ENCODE measurements around the gene TMEM131L.

DNA sequence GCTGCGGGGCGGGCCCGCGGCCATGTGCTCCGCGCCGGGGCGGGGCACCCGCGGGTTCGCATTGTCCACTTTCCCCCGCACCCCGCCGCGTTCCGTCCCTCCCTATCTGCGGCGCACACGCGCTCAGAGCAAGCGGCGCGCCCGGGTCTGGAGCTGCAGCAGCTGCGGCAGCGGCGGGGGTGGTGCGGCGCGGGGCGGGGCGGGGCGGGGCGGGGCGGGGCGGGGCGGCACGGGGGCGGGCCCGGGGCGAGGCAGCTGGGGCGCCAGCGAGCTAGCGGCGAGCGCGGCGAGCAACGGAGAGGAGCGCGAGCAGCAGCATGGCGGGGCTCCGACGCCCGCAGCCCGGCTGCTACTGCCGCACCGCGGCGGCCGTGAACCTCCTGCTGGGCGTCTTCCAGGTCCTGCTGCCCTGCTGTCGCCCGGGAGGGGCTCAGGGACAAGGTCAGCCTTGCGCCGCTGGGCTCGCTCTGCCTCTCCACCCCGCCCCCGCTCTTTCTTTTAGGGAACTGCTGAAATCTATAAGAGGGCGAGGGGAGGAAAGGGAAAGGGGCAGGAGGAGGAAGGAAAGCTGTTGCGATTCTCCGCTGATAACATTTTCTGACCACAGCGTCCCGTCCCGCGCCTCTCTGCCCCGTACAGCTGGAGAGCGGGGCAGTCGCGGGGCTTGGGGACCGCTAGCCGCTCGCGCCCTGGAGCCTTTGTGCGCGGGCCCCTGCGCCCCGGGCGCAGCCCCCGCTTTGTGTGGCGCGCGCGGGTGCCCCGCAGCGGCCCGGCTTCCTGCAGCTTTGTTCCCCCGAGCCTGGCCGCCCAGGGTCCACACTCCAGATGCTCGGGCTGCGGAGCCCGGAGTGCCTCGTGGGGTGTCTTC, at the start of gene TMEM131L:
- TF ChIP-seq, protein P1, sequence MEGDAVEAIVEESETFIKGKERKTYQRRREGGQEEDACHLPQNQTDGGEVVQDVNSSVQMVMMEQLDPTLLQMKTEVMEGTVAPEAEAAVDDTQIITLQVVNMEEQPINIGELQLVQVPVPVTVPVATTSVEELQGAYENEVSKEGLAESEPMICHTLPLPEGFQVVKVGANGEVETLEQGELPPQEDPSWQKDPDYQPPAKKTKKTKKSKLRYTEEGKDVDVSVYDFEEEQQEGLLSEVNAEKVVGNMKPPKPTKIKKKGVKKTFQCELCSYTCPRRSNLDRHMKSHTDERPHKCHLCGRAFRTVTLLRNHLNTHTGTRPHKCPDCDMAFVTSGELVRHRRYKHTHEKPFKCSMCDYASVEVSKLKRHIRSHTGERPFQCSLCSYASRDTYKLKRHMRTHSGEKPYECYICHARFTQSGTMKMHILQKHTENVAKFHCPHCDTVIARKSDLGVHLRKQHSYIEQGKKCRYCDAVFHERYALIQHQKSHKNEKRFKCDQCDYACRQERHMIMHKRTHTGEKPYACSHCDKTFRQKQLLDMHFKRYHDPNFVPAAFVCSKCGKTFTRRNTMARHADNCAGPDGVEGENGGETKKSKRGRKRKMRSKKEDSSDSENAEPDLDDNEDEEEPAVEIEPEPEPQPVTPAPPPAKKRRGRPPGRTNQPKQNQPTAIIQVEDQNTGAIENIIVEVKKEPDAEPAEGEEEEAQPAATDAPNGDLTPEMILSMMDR (IDR thresholded peaks at IDR 0.05), result peak in 1 of 4 experiments; percentile 8
- TF ChIP-seq EP300 (IDR thresholded peaks at IDR 0.05), result no peak
